CD14-positive monocyte (primary cell): ENCODE results near the gene MGLL. TPM values are rescaled to one million over a fixed set of nuclear protein-coding genes. Genes with fewer than 3 reads are reported as not detected.
A peak's percentile ranks its signal among the peaks of the same experiment; 100 is the strongest.

Experiments used
- DNase-seq, 3 donors: peaks; one replicate each; pipeline ENCODE4 v3.0.0-alpha.2; 2011 to 2022
- H2AFZ ChIP-seq: 2 replicates; pipeline ENCODE4 v1.6.0; 2012; ENCODE audit warnings: mild to moderate bottlenecking, low read depth, low read length, inconsistent platforms; ENCODE audit not compliant: insufficient read depth, poor library complexity, severe bottlenecking
- H3K27ac ChIP-seq, 2 donors: 1 replicate in 1 of 2; 2 replicates in 1 of 2; pipeline ENCODE4 v1.5.1; 2012 to 2013; ENCODE audit warnings: low read length in 2 of 2, control low read depth in 1 of 2, inconsistent platforms in 1 of 2, low read depth in 1 of 2, mild to moderate bottlenecking in 1 of 2
- H3K27me3 ChIP-seq, 2 donors: one replicate each; pipeline versions ENCODE4 v1.6.0 to v1.6.1; 2011 to 2013; ENCODE audit warnings: low read length in 2 of 2; ENCODE audit not compliant: control insufficient read depth in 2 of 2, insufficient read depth in 2 of 2
- H3K36me3 ChIP-seq, 2 donors: replicated peaks in 1 of 2; 1 replicate in 1 of 2; 2 replicates in 1 of 2; pipeline versions ENCODE4 v1.5.1 to v1.6.1; 2012 to 2013; ENCODE audit warnings: low read length in 2 of 2, control low read depth in 1 of 2, inconsistent platforms in 1 of 2, mild to moderate bottlenecking in 1 of 2; ENCODE audit not compliant: insufficient read depth in 2 of 2, control insufficient read depth in 1 of 2
- H3K4me1 ChIP-seq, 2 donors: 1 replicate in 1 of 2; 2 replicates in 1 of 2; pipeline versions ENCODE4 v1.5.1 to v1.6.1; 2012 to 2013; ENCODE audit warnings: low read length in 2 of 2, control low read depth in 1 of 2, inconsistent platforms in 1 of 2, mild to moderate bottlenecking in 1 of 2, moderate library complexity in 1 of 2; ENCODE audit not compliant: insufficient read depth in 2 of 2, control insufficient read depth in 1 of 2
- H3K4me2 ChIP-seq: replicated peaks from 2 replicates; pipeline ENCODE3; 2012; ENCODE audit warnings: low read length, moderate library complexity, mild to moderate bottlenecking; ENCODE audit not compliant: poor library complexity, severe bottlenecking; ENCODE audit errors: extremely low read depth
- H3K4me3 ChIP-seq, 3 experiments: fragments of 200-600 bp in 1 of 3; sonication (generic) in 1 of 3; replicated peaks in 1 of 3; 1 replicate in 2 of 3; 2 replicates in 1 of 3; pipeline ENCODE4 v1.5.1; 2011 to 2013; ENCODE audit warnings: low read length in 3 of 3, mild to moderate bottlenecking in 3 of 3, control low read depth in 2 of 3, low read depth in 2 of 3, inconsistent platforms in 1 of 3, moderate library complexity in 1 of 3
- H3K79me2 ChIP-seq: 2 replicates; pipeline ENCODE4 v1.6.0; 2012; ENCODE audit warnings: mild to moderate bottlenecking, control low read depth, inconsistent platforms, low read length, moderate library complexity; ENCODE audit not compliant: insufficient read depth
- H3K9ac ChIP-seq: 2 replicates; pipeline ENCODE4 v1.6.0; 2017; ENCODE audit warnings: low read length, mild to moderate bottlenecking; ENCODE audit not compliant: insufficient read depth, poor library complexity, severe bottlenecking
- H3K9me3 ChIP-seq, 2 donors: replicated peaks in 1 of 2; 1 replicate in 1 of 2; 2 replicates in 1 of 2; pipeline versions ENCODE4 v1.5.1 to v1.6.1; 2012 to 2013; ENCODE audit warnings: low read length in 2 of 2, control low read depth in 1 of 2; ENCODE audit not compliant: control insufficient read depth in 1 of 2, insufficient read depth in 1 of 2
- H4K20me1 ChIP-seq: 2 replicates; pipeline ENCODE4 v1.6.0; 2012; ENCODE audit warnings: mild to moderate bottlenecking, low read length, control low read depth, moderate library complexity; ENCODE audit not compliant: insufficient read depth
- H3K27ac Mint-ChIP-seq, 7 donors: one replicate each; pipeline ENCODE4 v1.8.0; 2020; ENCODE audit warnings: mild to moderate bottlenecking in 7 of 7, mixed read lengths in 7 of 7, moderate library complexity in 6 of 7, inconsistent platforms in 2 of 7
- H3K27me3 Mint-ChIP-seq, 3 donors: one replicate each; pipeline ENCODE4 v1.8.0; 2021 to 2022; ENCODE audit warnings: low read depth in 3 of 3, mild to moderate bottlenecking in 3 of 3, mixed read lengths in 3 of 3, moderate library complexity in 3 of 3, inconsistent platforms in 1 of 3
- H3K36me3 Mint-ChIP-seq, 2 donors: one replicate each; pipeline ENCODE4 v1.8.0; 2020; ENCODE audit warnings: mixed read lengths in 2 of 2, inconsistent platforms in 1 of 2, mild to moderate bottlenecking in 1 of 2
- H3K4me1 Mint-ChIP-seq: one replicate; pipeline ENCODE4 v1.8.0; 2020; ENCODE audit warnings: mild to moderate bottlenecking, mixed read lengths
- H3K4me3 Mint-ChIP-seq, 2 donors: one replicate each; pipeline ENCODE4 v1.8.0; 2020; ENCODE audit warnings: mild to moderate bottlenecking in 2 of 2, mixed read lengths in 2 of 2, moderate library complexity in 1 of 2
- H3K9me3 Mint-ChIP-seq, 7 donors: one replicate each; pipeline ENCODE4 v1.8.0; 2020 to 2022; ENCODE audit warnings: mixed read lengths in 7 of 7, mild to moderate bottlenecking in 6 of 7, moderate library complexity in 6 of 7, inconsistent platforms in 2 of 7
- CTCF ChIP-seq: fragments of 200-600 bp; IDR thresholded peaks from one replicate; pipeline ENCODE4 v1.8.0; 2022; ENCODE audit warnings: antibody characterized with exemption, mild to moderate bottlenecking
- whole genome bisulfite sequencing: methylation state at CpG from one replicate; pipeline ENCODE4 v1.1.5; 2013; ENCODE audit warnings: missing lambda C conversion rate; ENCODE audit not compliant: insufficient coverage; 5-methylcytosine and 5-hydroxymethylcytosine counted together
- intact Hi-C, 2 donors: fragments of 100-400 bp; cut with micrococcal nuclease; formaldehyde crosslinking; loops; one replicate each; pipeline versions ENCODE4 v1.15.0 to v1.15.1; 2023
- polyA plus RNA-seq, 3 donors: library from polyadenylated mRNA; depleted of rRNA in 1 of 3; unstranded in 2 of 3; stranded (reverse) in 1 of 3; fragments of 300-500 nt in 2 of 3; fragments of >200 nt in 1 of 3; fragmentation: Illumina TruSeq in 2 of 3; gene quantifications; 1 replicate in 2 of 3; 2 replicates in 1 of 3; pipeline ENCODE4 v1.2.3, GENCODE V29; 2012 to 2021

Gene MGLL
- polyA plus RNA-seq, 3 donors = 4.4 to 10.0 (median 6.4) TPM

GRCh38 chr3:127673191-127674100 lies 148.9 kb downstream of the MGLL start:
- Histone ChIP-seq H3K4me2 (peak overlapping the region; percentile 93), H4K20me1 (peaks cover 42% of the 10 kb centered on the region), H2AFZ (peak overlapping the region; percentile 88), H3K27ac (peak overlapping the region in 1 of 2 donors; percentile 85), H3K4me3 (peak overlapping the region; percentile 65 to 91 (median 69)), H3K27me3 (no peaks in the 10 kb centered on the region), H3K4me1 (peaks cover 41 to 55% of the 10 kb centered on the region in 2 donors), H3K36me3 (peaks cover 19 to 30% of the 10 kb centered on the region in 2 donors), H3K9me3 (peaks cover 0 to 6% of the 10 kb centered on the region in 2 donors), H3K79me2 (peaks cover 30% of the 10 kb centered on the region), H3K9ac (peak overlapping the region; percentile 98)
- TF ChIP-seq CTCF = no peak
- DNase-seq = peak in 2 of 3 donors; percentile 15 to 22
- Mint-ChIP-seq H3K4me3 (peak overlapping the region; percentile 86 to 93), H3K27me3 (peaks cover 1 to 3% (median 1%) of the 10 kb centered on the region in 3 donors), H3K27ac (peak overlapping the region; percentile 53 to 89 (median 79)), H3K9me3 (peaks cover 0 to 8% (median 0%) of the 10 kb centered on the region in 7 donors), H3K4me1 (peaks cover 55% of the 10 kb centered on the region), H3K36me3 (peaks cover 36 to 44% of the 10 kb centered on the region in 2 donors)
- 17% methylated on average over 48 of the region's 51 CpGs for WGBS
- intact Hi-C loops = loop anchor here (5.0 to 10.0 kb wide), 4 partner anchors 76 to 401 kb away; partner anchors contain the start of genes MCM2 (in 1 of the 2), SEC61A1 (in 1 of the 2) and TPRA1 (in 1 of the 2)

GRCh38 chr3:127672429-127673190 lies 149.7 kb downstream of the MGLL start, which contains the start of gene ABTB1:
Gene ABTB1, plus strand, starts transcription at chr3:127672952. Its CDS starts 74 bp downstream, at chr3:127673026.
- peaks cover 28 to 35% of the 10 kb centered on the region in 2 donors for H3K36me3 Mint-ChIP-seq
- H3K27ac Mint-ChIP-seq = peak within 1 kb of the TSS; percentile 79 to 94 (median 89)
- Histone ChIP-seq H3K27ac (peak within 1 kb of the TSS; percentile 38 to 96), H3K9ac (peak within 1 kb of the TSS; percentile 98), H4K20me1 (peaks cover 39% of the 10 kb centered on the region), H2AFZ (peak within 1 kb of the TSS; percentile 88), H3K4me1 (peaks cover 33 to 47% of the 10 kb centered on the region in 2 donors), H3K27me3 (no peaks in the 10 kb centered on the region), H3K4me2 (peak within 1 kb of the TSS; percentile 93), H3K4me3 (peak within 1 kb of the TSS; percentile 65 to 91 (median 69)), H3K9me3 (no peaks in the 10 kb centered on the region), H3K36me3 (peaks cover 14 to 22% of the 10 kb centered on the region in 2 donors), H3K79me2 (peaks cover 30% of the 10 kb centered on the region)
- peaks cover 47% of the 10 kb centered on the region for H3K4me1 Mint-ChIP-seq
- intact Hi-C loops = loop anchor here (5.0 to 10.0 kb wide), 4 partner anchors 75 to 402 kb away; partner anchors contain the start of genes MCM2 (in 1 of the 2), SEC61A1 (in 1 of the 2) and TPRA1 (in 1 of the 2)
- peaks cover 0 to 4% (median 0%) of the 10 kb centered on the region in 7 donors for H3K9me3 Mint-ChIP-seq
- under 1% methylated on average over 102 of the region's 102 CpGs for WGBS
- no peak for TF ChIP-seq CTCF
- peak; percentile 74 to 80 (median 76) for DNase-seq
- peaks cover 1 to 3% (median 1%) of the 10 kb centered on the region in 3 donors for H3K27me3 Mint-ChIP-seq
- H3K4me3 Mint-ChIP-seq = peak within 1 kb of the TSS; percentile 86 to 93
